Adrenal gland (tissue), 12 donors: ENCODE measurements around the gene UQCRC1. TPM values are rescaled to one million over a fixed set of nuclear protein-coding genes. Genes with fewer than 3 reads are reported as not detected.

Experiments
- DNase-seq, 7 donors: peaks; one replicate each; pipeline ENCODE4 v3.0.0-alpha.2; 2019 to 2020
- H3K27ac ChIP-seq, 5 donors: fragments of 200-600 bp; sonication (generic) in 4 of 5; 1 replicate in 3 of 5; 2 replicates in 2 of 5; pipeline versions ENCODE4 v1.5.1 to v1.8.0; 2016 to 2020; ENCODE audit warnings: mild to moderate bottlenecking in 1 of 5
- H3K27me3 ChIP-seq: fragments of 200-600 bp; 2 replicates; pipeline ENCODE4 v1.8.0; 2021
- H3K36me3 ChIP-seq, 2 donors: fragments of 200-600 bp; replicated peaks in 1 of 2; 1 replicate in 1 of 2; 2 replicates in 1 of 2; pipeline versions ENCODE4 v1.5.1 to v1.8.0; 2018 to 2022
- H3K4me1 ChIP-seq, 2 donors: fragments of 200-600 bp; replicated peaks in 1 of 2; 1 replicate in 1 of 2; 2 replicates in 1 of 2; pipeline versions ENCODE4 v1.5.1 to v1.8.0; 2018 to 2021
- H3K4me3 ChIP-seq, 4 donors: fragments of 200-600 bp; sonication (generic) in 3 of 4; one replicate each; pipeline ENCODE4 v1.5.1; 2016 to 2018
- H3K9me3 ChIP-seq, 3 donors: fragments of 200-600 bp; sonication (generic) in 1 of 3; replicated peaks in 1 of 3; 1 replicate in 2 of 3; 2 replicates in 1 of 3; pipeline versions ENCODE4 v1.5.1 to v1.8.0; 2016 to 2021
- POLR2A ChIP-seq, 2 donors: fragments of 450-650 bp; IDR thresholded peaks; one replicate each; pipeline ENCODE4 v1.6.1; 2017; ENCODE audit warnings: antibody characterized with exemption in 2 of 2, mild to moderate bottlenecking in 2 of 2, moderate library complexity in 1 of 2
- WGBS, 4 donors: extraction: QIAGEN DNeasy Blood & Tissue Kit in 2 of 4; methylation state at CpG; one replicate each; pipeline versions ENCODE4 v1.1.5 to v1.1.7; 2013 to 2017; 5-methylcytosine and 5-hydroxymethylcytosine counted together
- intact Hi-C, 2 donors: fragments of 100-400 bp; cut with DNase I; formaldehyde crosslinking; loops; one replicate each; pipeline versions ENCODE4 v1.14.1 to v1.15.0; 2022 to 2023
- polyA plus RNA-seq, 3 donors: library from polyadenylated mRNA; stranded (reverse); fragments of 200-250 nt in 2 of 3; fragments of 350-450 nt in 1 of 3; fragmentation: Illumina TruSeq in 1 of 3; extraction: RNeasy Lipid Tissue Mini Kit (QIAGEN cat#74804) in 1 of 3; gene quantifications; one replicate each; pipeline ENCODE4 v1.2.3, GENCODE V29; 2013 to 2014
- total RNA-seq, 9 donors: library from RNA; depleted of rRNA in 4 of 9; stranded (reverse); fragments of >200 nt in 4 of 9; fragments of 120-200 nt in 1 of 9; fragmentation: NEBNext Ultra II Directional in 1 of 9; extraction: Animal tissue kit (Norgen Biotek cat#: 25700) in 1 of 9; gene quantifications; one replicate each; pipeline versions ENCODE4 v1.1.0 to v1.2.4, GENCODE V29; 2013 to 2023
- TF ChIP-seq, protein P1 (sequence below), 6 experiments: fragments of 450-650 bp in 4 of 6; fragments of 200-600 bp in 2 of 6; sonication (generic) in 1 of 6; IDR thresholded peaks; 1 replicate in 5 of 6; 2 replicates in 1 of 6; pipeline versions ENCODE4 v1.5.1 to v1.8.0; 2016 to 2021; ENCODE audit warnings: antibody characterized with exemption in 6 of 6, mild to moderate bottlenecking in 2 of 6, moderate library complexity in 1 of 6
- donor health status: healthy with polysubstance abuse.
- donor health status: Bipolar disorder and iron deficiency.
- donor health status: DM: yes; HTN: yes; CAD: no.
- donor health status: DM: no; HTN: no; CAD: no.
- donor health status: DM: no; HTN: no; CAD: no.
- donor health status: DM: yes; HTN: yes; CAD: no.

Gene UQCRC1
- total and polyA plus RNA-seq, 12 donors = 201 to 418 (median 292) TPM

DNA sequence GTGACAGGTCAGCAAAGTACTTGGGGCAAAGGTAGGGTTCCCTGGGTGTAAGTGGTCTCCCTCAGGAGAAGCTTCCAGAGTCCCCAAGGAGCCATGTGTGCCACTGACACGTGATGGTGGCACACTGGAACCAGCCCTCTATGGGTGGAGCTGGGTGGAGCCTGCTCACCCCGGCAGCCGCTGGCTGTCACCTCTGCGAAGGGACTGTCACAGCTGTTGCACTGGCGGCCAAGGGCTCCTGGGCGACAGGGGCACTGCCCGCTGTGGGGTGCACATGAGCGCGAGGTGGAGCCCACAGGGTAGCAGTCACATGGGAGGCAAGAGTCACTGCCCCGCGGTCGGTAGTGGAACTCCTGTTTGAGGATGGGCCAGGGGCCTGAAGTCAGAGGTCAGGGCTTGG, 41.3 kb upstream of the UQCRC1 start:
- 90 to 91% (median 91%) methylated on average over 9 to 12 of the region's 12 CpGs for WGBS, 4 donors
- TF ChIP-seq, protein P1, sequence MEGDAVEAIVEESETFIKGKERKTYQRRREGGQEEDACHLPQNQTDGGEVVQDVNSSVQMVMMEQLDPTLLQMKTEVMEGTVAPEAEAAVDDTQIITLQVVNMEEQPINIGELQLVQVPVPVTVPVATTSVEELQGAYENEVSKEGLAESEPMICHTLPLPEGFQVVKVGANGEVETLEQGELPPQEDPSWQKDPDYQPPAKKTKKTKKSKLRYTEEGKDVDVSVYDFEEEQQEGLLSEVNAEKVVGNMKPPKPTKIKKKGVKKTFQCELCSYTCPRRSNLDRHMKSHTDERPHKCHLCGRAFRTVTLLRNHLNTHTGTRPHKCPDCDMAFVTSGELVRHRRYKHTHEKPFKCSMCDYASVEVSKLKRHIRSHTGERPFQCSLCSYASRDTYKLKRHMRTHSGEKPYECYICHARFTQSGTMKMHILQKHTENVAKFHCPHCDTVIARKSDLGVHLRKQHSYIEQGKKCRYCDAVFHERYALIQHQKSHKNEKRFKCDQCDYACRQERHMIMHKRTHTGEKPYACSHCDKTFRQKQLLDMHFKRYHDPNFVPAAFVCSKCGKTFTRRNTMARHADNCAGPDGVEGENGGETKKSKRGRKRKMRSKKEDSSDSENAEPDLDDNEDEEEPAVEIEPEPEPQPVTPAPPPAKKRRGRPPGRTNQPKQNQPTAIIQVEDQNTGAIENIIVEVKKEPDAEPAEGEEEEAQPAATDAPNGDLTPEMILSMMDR (IDR thresholded peaks at IDR 0.05) = no peak
- TF ChIP-seq POLR2A (IDR thresholded peaks at IDR 0.05) = no peak
- no peak overlapping the region for H3K27ac ChIP-seq
- DNase-seq = no peak
- H3K9me3 ChIP-seq = no peaks in the 10 kb centered on the region
- no peak overlapping the region for H3K4me3 ChIP-seq
- H3K36me3 ChIP-seq = no peaks in the 10 kb centered on the region
- H3K27me3 ChIP-seq = no peaks in the 10 kb centered on the region
- H3K4me1 ChIP-seq = peaks cover 0 to 3% of the 10 kb centered on the region in 2 donors
- intact Hi-C loops = no loop called here

DNA sequence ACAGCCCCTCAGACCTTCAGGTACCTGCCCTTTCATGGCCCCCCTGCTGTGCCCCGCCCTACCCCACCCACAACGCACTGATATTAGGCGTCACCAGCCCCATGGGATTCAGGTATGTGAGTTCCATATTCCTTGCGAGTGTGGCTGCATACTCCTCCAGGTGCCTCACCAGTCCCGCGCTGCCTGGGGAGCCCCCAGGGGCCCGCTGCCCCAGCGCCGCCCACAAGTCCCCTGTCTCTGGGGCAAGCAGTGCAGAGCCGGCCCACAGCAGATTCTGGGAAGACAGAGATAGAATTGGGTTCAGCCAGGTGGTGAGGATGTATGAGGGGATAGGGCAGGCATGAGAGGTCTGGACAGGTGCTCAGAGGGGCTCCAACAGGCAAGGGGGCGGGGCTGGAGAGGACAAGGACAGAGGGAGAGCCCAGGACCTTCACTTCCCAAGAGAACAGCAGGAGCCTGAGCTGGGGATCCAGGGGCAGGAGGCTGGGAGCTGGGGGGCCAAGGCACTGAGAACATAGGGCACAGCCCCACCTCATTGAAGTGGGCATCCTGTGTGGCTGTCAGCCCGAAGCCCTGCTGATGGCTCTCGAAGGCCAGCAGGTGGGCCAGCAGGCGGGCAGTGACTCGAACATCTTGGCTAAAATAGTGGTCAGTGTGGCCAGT, 38.9 kb upstream of the UQCRC1 start:
- Histone ChIP-seq H3K9me3 (no peaks in the 10 kb centered on the region), H3K36me3 (no peaks in the 10 kb centered on the region), H3K4me3 (no peak overlapping the region), H3K27ac (no peak overlapping the region), H3K27me3 (no peaks in the 10 kb centered on the region), H3K4me1 (no peaks in the 10 kb centered on the region)
- 92 to 96% (median 95%) methylated on average over 4 to 15 of the region's 15 CpGs for WGBS, 4 donors
- TF ChIP-seq, protein P1 (IDR thresholded peaks at IDR 0.05) = no peak
- TF ChIP-seq POLR2A (IDR thresholded peaks at IDR 0.05) = no peak
- intact Hi-C loops = no loop called here
- no peak for DNase-seq

DNA sequence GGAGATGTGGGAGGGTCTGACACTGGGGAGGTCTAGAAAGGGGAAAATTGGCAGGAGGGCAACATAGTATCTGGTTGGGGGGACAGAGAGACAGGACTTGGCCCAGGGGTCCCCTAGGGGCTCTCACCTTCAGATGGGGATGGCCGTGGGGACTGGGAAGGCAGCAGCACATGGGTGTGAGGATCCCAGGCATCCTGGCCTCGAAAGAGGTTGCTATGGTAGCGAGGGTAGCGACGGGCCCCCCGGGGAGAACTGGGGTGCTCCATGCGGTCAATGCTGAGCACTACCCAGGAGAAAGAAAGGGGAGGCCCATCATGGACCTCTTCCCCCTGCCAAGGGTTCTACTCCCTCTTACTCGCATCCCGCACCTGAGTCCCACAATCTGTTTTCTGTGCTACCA, 38.3 kb upstream of the UQCRC1 start:
- Histone ChIP-seq H3K4me3 (no peak overlapping the region), H3K36me3 (no peaks in the 10 kb centered on the region), H3K4me1 (no peaks in the 10 kb centered on the region), H3K9me3 (no peaks in the 10 kb centered on the region), H3K27ac (no peak overlapping the region), H3K27me3 (no peaks in the 10 kb centered on the region)
- WGBS, 4 donors = 71 to 93% (median 87%) methylated on average over 9 of the region's 9 CpGs
- no peak for DNase-seq
- intact Hi-C loops = no loop called here
- TF ChIP-seq, protein P1 (IDR thresholded peaks at IDR 0.05) = no peak
- no peak for TF ChIP-seq POLR2A (IDR thresholded peaks at IDR 0.05)

DNA sequence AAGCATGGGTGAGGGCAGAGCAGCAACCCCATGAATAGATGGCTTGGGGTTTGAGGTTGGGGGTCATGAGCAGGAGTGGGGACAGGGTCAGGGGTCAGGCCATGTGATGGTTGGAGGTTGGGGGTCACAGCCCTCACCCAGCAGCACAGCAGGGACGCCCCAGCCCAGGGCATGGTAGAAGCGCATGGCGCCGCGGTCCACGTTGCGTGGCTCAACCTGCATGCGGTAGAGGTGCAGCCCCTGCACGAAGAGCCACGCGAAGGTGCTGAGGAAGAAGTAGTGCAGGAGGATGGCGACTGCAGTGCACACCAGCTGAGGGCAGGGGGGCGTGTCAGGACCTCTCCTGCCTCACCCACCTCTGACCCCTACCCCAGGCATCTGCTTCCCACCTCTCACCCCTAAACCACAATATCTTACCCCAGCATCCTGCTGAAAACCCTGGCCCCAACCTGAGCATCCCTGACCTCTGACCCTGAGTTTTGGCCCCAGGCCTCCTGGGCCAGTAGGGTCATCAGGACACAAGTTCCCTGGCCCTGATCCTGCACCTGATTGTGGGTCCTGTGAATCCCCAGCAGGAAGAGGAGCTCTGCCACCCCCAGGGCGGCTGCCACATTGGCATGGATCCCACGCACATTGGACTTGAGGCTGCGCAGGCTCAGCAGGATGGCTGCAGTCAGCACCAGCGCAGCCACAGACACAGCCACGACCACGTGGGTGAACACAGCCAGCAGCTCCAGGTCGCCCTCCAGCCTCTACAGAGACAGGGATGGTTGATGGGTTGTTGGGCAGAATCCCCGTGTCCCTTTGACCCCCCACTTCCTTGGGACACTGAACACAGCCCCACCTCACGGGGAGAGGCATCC, 35.7 kb upstream of the UQCRC1 start:
- H3K9me3 ChIP-seq = no peaks in the 10 kb centered on the region
- 89 to 95% (median 92%) methylated on average over 4 to 22 of the region's 22 CpGs for WGBS, 4 donors
- no peaks in the 10 kb centered on the region for H3K36me3 ChIP-seq
- no peaks in the 10 kb centered on the region for H3K27me3 ChIP-seq
- H3K27ac ChIP-seq = no peak overlapping the region
- no peak for DNase-seq
- no peak overlapping the region for H3K4me3 ChIP-seq
- TF ChIP-seq POLR2A (IDR thresholded peaks at IDR 0.05) = no peak
- TF ChIP-seq, protein P1 (IDR thresholded peaks at IDR 0.05) = no peak
- H3K4me1 ChIP-seq = no peaks in the 10 kb centered on the region
- intact Hi-C loops = no loop called here
